Colonic mucosa (tissue), 4 donors: Measurements from ENCODE around the gene BTG2. TPM values are rescaled to one million over a fixed set of nuclear protein-coding genes. Genes with fewer than 3 reads are reported as not detected.
A peak's percentile ranks its signal among the peaks of the same experiment; 100 is the strongest.

Source experiments
- DNase-seq: peaks from one replicate; pipeline ENCODE4 v3.0.0-alpha.2; 2020
- H3K27ac ChIP-seq: fragments of 200-600 bp; one replicate; pipeline ENCODE4 v1.8.0; 2021
- H3K27me3 ChIP-seq: fragments of 200-600 bp; one replicate; pipeline ENCODE4 v1.8.0; 2021
- H3K36me3 ChIP-seq: fragments of 200-600 bp; one replicate; pipeline ENCODE4 v1.8.0; 2021
- H3K4me1 ChIP-seq: fragments of 200-600 bp; one replicate; pipeline ENCODE4 v1.8.0; 2021; ENCODE audit warnings: mild to moderate bottlenecking
- H3K4me3 ChIP-seq: fragments of 200-600 bp; one replicate; pipeline ENCODE4 v1.8.0; 2021
- H3K9ac ChIP-seq, 2 donors: one replicate each; pipeline ENCODE4 v1.7.0; 2013; ENCODE audit warnings: control low read depth in 2 of 2, low read depth in 2 of 2, low read length in 2 of 2
- H3K9me3 ChIP-seq: fragments of 200-600 bp; one replicate; pipeline ENCODE4 v1.8.0; 2021
- CTCF ChIP-seq: fragments of 200-600 bp; IDR thresholded peaks from one replicate; pipeline ENCODE4 v1.8.0; 2022; ENCODE audit warnings: antibody characterized with exemption, mild to moderate bottlenecking
- intact Hi-C: fragments of 100-400 bp; cut with DNase I; formaldehyde crosslinking; loops from one replicate; pipeline ENCODE4 v1.14.1; 2022
- total RNA-seq, 2 donors: library from RNA; stranded (reverse); fragmentation: NEBNext Ultra II Directional in 1 of 2; extraction: Animal tissue kit (Norgen Biotek cat#: 25700) in 1 of 2; gene quantifications; one replicate each; pipeline ENCODE4 v1.2.1, GENCODE V29; 2021
- donor health status: healthy.
- donor health status: DM: no; HTN: no; CAD: no.
- donor health status: DM: no; HTN: no; CAD: no.

BTG2 gene
- total RNA-seq, 2 donors from 2014 or later = 66.4 to 88.0 TPM

DNA sequence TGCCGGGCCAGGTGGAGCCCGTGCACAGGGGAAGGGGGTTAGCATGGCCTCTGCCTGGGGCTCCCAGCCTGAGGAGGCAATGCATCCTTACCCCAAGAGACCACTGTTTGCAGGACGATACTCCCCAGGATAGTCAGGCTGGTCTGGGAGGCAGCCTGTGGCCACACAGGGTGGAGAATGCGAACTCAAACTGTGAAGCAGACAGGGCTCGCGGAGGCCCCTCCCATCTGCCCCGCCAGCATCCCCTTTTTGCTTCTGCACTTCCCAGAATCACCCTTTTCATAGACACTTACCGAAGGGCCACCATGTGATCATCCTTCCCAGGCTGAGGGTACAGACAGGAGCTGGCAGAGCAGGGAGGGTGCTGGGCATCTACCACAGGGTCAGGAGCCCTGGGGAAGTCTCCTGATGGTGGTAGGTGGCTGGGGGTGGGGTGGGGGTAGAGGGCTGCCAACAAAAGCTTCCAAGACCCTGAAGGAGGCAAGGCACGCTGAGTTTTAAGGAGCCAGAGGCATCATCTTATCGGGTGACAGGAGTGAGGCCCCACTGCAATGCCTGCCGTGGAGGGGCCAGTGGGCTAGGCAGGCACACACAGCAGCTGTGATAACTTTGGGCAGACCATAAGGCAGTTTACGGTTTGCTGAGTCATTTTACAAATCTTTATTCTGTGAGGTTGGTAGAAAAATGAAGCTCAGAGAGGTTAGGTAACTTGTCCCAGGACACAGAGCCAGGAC is 31.3 kb upstream of the BTG2 start:
- H3K36me3 ChIP-seq = no peaks in the 10 kb centered on the region
- no peak for TF ChIP-seq CTCF
- H3K4me1 ChIP-seq = peaks cover 3% of the 10 kb centered on the region
- no peaks in the 10 kb centered on the region for H3K27me3 ChIP-seq
- peak overlapping the region; percentile 58 for H3K27ac ChIP-seq
- peak overlapping the region; percentile 24 for H3K4me3 ChIP-seq
- H3K9ac ChIP-seq = peak overlapping the region; percentile 52 to 66
- intact Hi-C loops = loop anchor here (2.0 to 5.0 kb wide), 3 partner anchors 33 to 169 kb away; partner anchors contain the start of gene BTG2
- H3K9me3 ChIP-seq = no peaks in the 10 kb centered on the region
- DNase-seq = peak; percentile 52

GRCh38 chr1:203274603-203275381 is 30.5 kb upstream of the BTG2 start:
- H3K27ac ChIP-seq = peak overlapping the region; percentile 58
- H3K4me1 ChIP-seq = peaks cover 3% of the 10 kb centered on the region
- DNase-seq = peak; percentile 28
- no peaks in the 10 kb centered on the region for H3K27me3 ChIP-seq
- TF ChIP-seq CTCF = no peak
- no peaks in the 10 kb centered on the region for H3K36me3 ChIP-seq
- no peaks in the 10 kb centered on the region for H3K9me3 ChIP-seq
- intact Hi-C loops = loop anchor here (2.0 to 5.0 kb wide), 2 partner anchors 33 to 168 kb away; partner anchors contain the start of gene BTG2
- H3K4me3 ChIP-seq = no peak overlapping the region
- peak overlapping the region in 1 of 2 donors; percentile 52 for H3K9ac ChIP-seq

DNA sequence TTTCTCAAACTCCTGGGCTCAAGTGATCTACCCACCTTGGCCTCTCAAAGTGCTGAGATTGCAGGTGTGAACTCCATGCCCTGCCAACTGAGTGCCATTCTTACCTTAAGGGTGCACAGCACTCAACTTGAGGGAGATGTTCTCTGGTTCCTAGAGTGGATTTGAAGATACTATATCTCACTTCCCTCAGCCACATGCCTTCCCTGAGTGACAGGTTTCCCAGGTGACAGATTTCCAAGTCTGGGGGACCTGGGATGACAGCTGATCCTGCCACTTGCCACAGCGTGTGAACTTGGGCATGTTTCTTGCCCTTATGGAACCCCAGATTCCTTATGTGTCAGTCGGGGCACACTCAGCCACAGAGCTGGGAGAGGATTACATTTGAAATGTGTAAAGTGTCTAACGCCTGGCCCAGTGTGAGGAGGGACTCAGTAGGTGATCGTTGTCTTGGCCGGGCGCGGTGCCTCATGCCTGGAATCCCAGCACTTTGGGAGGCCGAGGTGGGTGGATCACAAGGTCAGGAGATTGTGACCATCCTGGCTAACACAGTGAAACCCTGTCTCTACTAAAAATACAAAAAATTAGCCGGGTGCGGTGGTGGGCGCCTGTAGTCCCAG is 29.6 kb upstream of the BTG2 start:
- intact Hi-C loops = loop anchor here (2.0 kb wide), 1 partner anchor 167 kb away; no protein-coding TSS in a partner anchor
- H3K9me3 ChIP-seq = no peaks in the 10 kb centered on the region
- DNase-seq = no peak
- TF ChIP-seq CTCF = no peak
- H3K4me3 ChIP-seq = no peak overlapping the region
- H3K4me1 ChIP-seq = peaks cover 3% of the 10 kb centered on the region
- no peaks in the 10 kb centered on the region for H3K36me3 ChIP-seq
- H3K9ac ChIP-seq = no peak overlapping the region
- H3K27ac ChIP-seq = no peak overlapping the region
- H3K27me3 ChIP-seq = no peaks in the 10 kb centered on the region

DNA sequence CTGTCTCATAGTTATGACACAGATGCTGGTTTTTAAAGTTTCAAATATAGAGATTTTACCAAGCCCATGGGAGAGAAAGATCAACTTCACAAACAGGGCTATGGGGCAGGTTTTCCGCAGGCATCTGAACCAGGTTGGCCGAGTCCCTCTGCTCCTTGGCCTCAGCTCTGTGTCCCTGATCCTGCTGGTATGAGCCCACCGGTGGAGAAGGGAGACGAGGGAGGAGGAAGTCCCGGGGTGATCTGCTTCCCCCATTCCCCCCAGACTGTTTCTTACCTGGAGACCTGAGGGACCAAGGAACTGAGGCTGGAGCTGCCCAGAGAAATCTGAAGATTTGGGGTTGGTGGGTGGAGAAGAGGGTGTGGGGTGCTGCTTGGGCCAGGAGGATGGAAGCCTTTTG is 28.9 kb upstream of the BTG2 start:
- Histone ChIP-seq H3K27me3 (no peaks in the 10 kb centered on the region), H3K9me3 (no peaks in the 10 kb centered on the region), H3K27ac (no peak overlapping the region), H3K4me3 (no peak overlapping the region), H3K36me3 (no peaks in the 10 kb centered on the region), H3K4me1 (peaks cover 3% of the 10 kb centered on the region), H3K9ac (no peak overlapping the region)
- intact Hi-C loops = no loop called here
- TF ChIP-seq CTCF = no peak
- no peak for DNase-seq

GRCh38 chr1:203276916-203277545 is 28.3 kb upstream of the BTG2 start:
- no peak for DNase-seq
- intact Hi-C loops = no loop called here
- no peak for TF ChIP-seq CTCF
- H3K4me3 ChIP-seq = no peak overlapping the region
- H3K27ac ChIP-seq = peak overlapping the region; percentile 60
- H3K27me3 ChIP-seq = no peaks in the 10 kb centered on the region
- H3K9me3 ChIP-seq = no peaks in the 10 kb centered on the region
- no peaks in the 10 kb centered on the region for H3K36me3 ChIP-seq
- peaks cover 3% of the 10 kb centered on the region for H3K4me1 ChIP-seq
- H3K9ac ChIP-seq = peak overlapping the region in 1 of 2 donors; percentile 32
